DND-41 (cell line): Measurements from ENCODE around the gene GJA8.
"Not testable (repeated sequence)": the region's sequence is repeated elsewhere in the genome, so short reads cannot be mapped to it uniquely, and the experiment has no call there.

Source experiments
- EZH2 ChIP-seq: IDR thresholded peaks from 3 replicates; pipeline ENCODE4 v1.6.1; 2012; ENCODE audit warnings: borderline replicate concordance, low read depth, mild to moderate bottlenecking, moderate library complexity, low read length, inconsistent platforms; ENCODE audit not compliant: severe bottlenecking
- TF ChIP-seq, protein P1 (sequence below): IDR thresholded peaks from 2 replicates; pipeline ENCODE4 v1.5.1; 2012; ENCODE audit warnings: borderline replicate concordance, low read length, moderate library complexity, mild to moderate bottlenecking; ENCODE audit not compliant: poor library complexity, severe bottlenecking; ENCODE audit errors: extremely low read depth

DNA sequence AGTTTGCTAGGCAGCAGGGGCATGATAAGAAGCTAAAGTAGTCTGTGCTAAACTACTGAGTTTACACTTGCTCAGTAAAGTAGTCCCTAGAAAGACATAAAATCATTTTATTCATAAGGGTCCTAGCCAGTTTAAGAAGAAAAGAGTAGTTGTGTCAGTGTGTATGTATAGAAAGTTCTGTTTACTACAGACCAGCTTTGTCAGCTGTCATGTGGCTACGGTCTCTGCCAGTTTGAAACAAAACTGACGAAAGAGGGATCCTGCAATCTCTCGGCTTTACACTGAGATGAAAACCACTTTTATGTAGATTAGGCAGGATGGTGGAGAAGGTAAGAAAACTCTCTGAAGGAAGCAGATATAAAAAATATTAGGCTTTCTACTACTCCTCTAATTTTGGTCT is 32.7 kb downstream of the GJA8 start:
- TF ChIP-seq, protein P1, sequence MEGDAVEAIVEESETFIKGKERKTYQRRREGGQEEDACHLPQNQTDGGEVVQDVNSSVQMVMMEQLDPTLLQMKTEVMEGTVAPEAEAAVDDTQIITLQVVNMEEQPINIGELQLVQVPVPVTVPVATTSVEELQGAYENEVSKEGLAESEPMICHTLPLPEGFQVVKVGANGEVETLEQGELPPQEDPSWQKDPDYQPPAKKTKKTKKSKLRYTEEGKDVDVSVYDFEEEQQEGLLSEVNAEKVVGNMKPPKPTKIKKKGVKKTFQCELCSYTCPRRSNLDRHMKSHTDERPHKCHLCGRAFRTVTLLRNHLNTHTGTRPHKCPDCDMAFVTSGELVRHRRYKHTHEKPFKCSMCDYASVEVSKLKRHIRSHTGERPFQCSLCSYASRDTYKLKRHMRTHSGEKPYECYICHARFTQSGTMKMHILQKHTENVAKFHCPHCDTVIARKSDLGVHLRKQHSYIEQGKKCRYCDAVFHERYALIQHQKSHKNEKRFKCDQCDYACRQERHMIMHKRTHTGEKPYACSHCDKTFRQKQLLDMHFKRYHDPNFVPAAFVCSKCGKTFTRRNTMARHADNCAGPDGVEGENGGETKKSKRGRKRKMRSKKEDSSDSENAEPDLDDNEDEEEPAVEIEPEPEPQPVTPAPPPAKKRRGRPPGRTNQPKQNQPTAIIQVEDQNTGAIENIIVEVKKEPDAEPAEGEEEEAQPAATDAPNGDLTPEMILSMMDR: not testable (repeated sequence)
- not testable (repeated sequence) for TF ChIP-seq EZH2
